Amniotic stem cell (primary cell): ENCODE results near the gene INO80C.

Experiments
- DNase-seq: peaks from one replicate; lab custom pipeline; 2025; lab: John Stamatoyannopoulos, UW

The INO80C gene

GRCh38 chr18:35424356-35424755 is 73.4 kb downstream of the INO80C start:
- no peak for DNase-seq

- no peak for DNase-seq
These were observed 75.5 kb downstream of the INO80C start for GRCh38 chr18:35422237-35422636.

GRCh38 chr18:35418610-35419009 is 79.2 kb downstream of the INO80C start:
- no peak for DNase-seq
